H1 (cell line): ENCODE results near the gene TBC1D10A. TPM values are rescaled to one million over a fixed set of nuclear protein-coding genes. Genes with fewer than 3 reads are reported as not detected.

ENCODE experiments used
- ASH2L ChIP-seq: fragments of 200-600, 300-600 bp; sonication (generic); IDR thresholded peaks from one replicate; pipeline ENCODE4 v1.7.1; 2017; ENCODE audit warnings: low read length
- E2F6 ChIP-seq: IDR thresholded peaks from 2 replicates; pipeline ENCODE4 v1.6.1; 2012; ENCODE audit warnings: inconsistent platforms
- KDM1A ChIP-seq: fragments of 200-600, 300-600 bp; sonication (generic); IDR thresholded peaks from 2 replicates; pipeline ENCODE4 v1.7.1; 2016; ENCODE audit warnings: mild to moderate bottlenecking, low read length, borderline replicate concordance
- SIX5 ChIP-seq: IDR thresholded peaks from 2 replicates; pipeline ENCODE4 v1.6.1; 2011; ENCODE audit warnings: mild to moderate bottlenecking, low read depth, low read length
- polyA plus RNA-seq, 7 experiments: library from polyadenylated mRNA; depleted of rRNA in 3 of 7; stranded (reverse) in 5 of 7; unstranded in 2 of 7; fragments of >200 nt in 5 of 7; fragments of 200-250 nt in 2 of 7; gene quantifications; 1 replicate in 5 of 7; 2 replicates in 1 of 7; 4 replicates in 1 of 7; pipeline versions ENCODE4 v1.2.1 to v1.2.3, GENCODE V29; 2011 to 2013; ENCODE audit warnings: missing spikeins in 2 of 7, mixed read lengths in 2 of 7
- total RNA-seq: library from RNA; stranded (reverse); fragmentation: NEBNext Ultra II Directional; extraction: Animal tissue kit (Norgen Biotek cat#: 25700); gene quantifications from 2 replicates; pipeline ENCODE4 v1.2.1, GENCODE V29; 2021

The TBC1D10A gene
- total and polyA plus RNA-seq, 2 of the 8 experiments (the other 6 are each of a cell fraction or from before 2014, with no cell fraction given) = 5.4 to 7.0 TPM

- TF ChIP-seq SIX5 = no peak
- TF ChIP-seq E2F6 = no peak
- TF ChIP-seq ASH2L = no peak
- TF ChIP-seq KDM1A = no peak
Measured at GRCh38 chr22:30289141-30289979, 37.4 kb downstream of the TBC1D10A start, which contains the start of gene CASTOR1 (continued).
